Peyer's patch (tissue), 4 donors: ENCODE measurements around the gene SHB.

Experiments
- POLR2A ChIP-seq, 2 donors: fragments of 450-650 bp; IDR thresholded peaks; one replicate each; pipeline ENCODE4 v1.5.1; 2017; ENCODE audit warnings: antibody characterized with exemption in 2 of 2, mild to moderate bottlenecking in 2 of 2, moderate library complexity in 2 of 2
- TF ChIP-seq, protein P1 (sequence below), 6 experiments: fragments of 450-650 bp in 4 of 6; fragments of 200-600 bp in 2 of 6; sonication (generic) in 1 of 6; IDR thresholded peaks; one replicate each; pipeline ENCODE4 v1.5.1; 2017 to 2019; ENCODE audit warnings: antibody characterized with exemption in 6 of 6, mild to moderate bottlenecking in 3 of 6, moderate library complexity in 1 of 6

- TF ChIP-seq, protein P1, sequence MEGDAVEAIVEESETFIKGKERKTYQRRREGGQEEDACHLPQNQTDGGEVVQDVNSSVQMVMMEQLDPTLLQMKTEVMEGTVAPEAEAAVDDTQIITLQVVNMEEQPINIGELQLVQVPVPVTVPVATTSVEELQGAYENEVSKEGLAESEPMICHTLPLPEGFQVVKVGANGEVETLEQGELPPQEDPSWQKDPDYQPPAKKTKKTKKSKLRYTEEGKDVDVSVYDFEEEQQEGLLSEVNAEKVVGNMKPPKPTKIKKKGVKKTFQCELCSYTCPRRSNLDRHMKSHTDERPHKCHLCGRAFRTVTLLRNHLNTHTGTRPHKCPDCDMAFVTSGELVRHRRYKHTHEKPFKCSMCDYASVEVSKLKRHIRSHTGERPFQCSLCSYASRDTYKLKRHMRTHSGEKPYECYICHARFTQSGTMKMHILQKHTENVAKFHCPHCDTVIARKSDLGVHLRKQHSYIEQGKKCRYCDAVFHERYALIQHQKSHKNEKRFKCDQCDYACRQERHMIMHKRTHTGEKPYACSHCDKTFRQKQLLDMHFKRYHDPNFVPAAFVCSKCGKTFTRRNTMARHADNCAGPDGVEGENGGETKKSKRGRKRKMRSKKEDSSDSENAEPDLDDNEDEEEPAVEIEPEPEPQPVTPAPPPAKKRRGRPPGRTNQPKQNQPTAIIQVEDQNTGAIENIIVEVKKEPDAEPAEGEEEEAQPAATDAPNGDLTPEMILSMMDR (IDR thresholded peaks at IDR 0.05), result no peak
- TF ChIP-seq POLR2A (IDR thresholded peaks at IDR 0.05), result no peak
Observed at GRCh38 chr9:37924538-37924937, 144.5 kb downstream of the SHB start.
